Astrocyte (in vitro differentiated cells and primary cell): ENCODE data around the gene PKHD1.

Experiments
- CTCF ChIP-seq: IDR thresholded peaks from 2 replicates; pipeline ENCODE4 v1.5.1; 2011; ENCODE audit warnings: low read depth, mild to moderate bottlenecking, inconsistent platforms, low read length, moderate library complexity; ENCODE audit not compliant: insufficient read depth
- EZH2 ChIP-seq: IDR thresholded peaks from 2 replicates; pipeline ENCODE4 v1.6.1; 2012; ENCODE audit warnings: mild to moderate bottlenecking, low read length, inconsistent platforms; ENCODE audit not compliant: insufficient read depth

DNA sequence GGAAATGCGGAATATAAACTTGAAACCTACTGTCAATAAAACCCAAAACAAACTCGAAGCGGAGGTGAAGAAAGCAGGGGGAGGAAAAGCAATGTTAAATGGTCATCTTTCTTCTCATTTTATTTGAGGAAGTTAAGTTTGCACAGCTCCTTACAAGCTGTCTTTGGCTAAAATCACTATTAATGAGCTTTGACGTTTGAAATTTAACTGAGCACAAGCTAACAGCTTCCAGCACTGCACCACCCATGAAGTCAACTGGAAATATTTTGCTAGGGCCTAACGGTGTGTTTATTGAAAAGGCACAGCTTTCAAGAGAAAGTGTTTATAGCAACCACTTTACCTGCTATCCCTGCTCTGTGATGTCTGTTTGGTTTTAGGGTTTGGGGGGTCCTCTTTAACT, 103.8 kb downstream of the PKHD1 start:
- no peak for TF ChIP-seq CTCF
- no peak for TF ChIP-seq EZH2
